ENCODE measurements around the gene RBM6. TPM values are rescaled to one million over a fixed set of nuclear protein-coding genes. Genes with fewer than 3 reads are reported as not detected.

Gene RBM6
- total RNA-seq, 1 experiment from 2014 or later: 90.7 TPM

- H2BK120ac ChIP-seq (ENCODE audit: low read depth, low read length, poor library complexity, severe bottlenecking): no peak overlapping the region
- H2BK12ac ChIP-seq (ENCODE audit: insufficient read length, low read depth, low read length): no peak overlapping the region
- no peak overlapping the region for H2AFZ ChIP-seq (ENCODE audit: low read length)
- H3K18ac ChIP-seq (ENCODE audit: insufficient read length, low read depth, low read length): no peak overlapping the region
- H2BK5ac ChIP-seq (ENCODE audit: insufficient read length, low read length): no peak overlapping the region
- H3K27me3 Mint-ChIP-seq (ENCODE audit: low read depth): no peaks in the 10 kb centered on the region
- no peak overlapping the region for H3K27ac Mint-ChIP-seq
- peaks cover 5% of the 10 kb centered on the region for H4K20me1 ChIP-seq (ENCODE audit: control insufficient read depth, insufficient read depth, insufficient read length)
- no peaks in the 10 kb centered on the region for H3K79me1 ChIP-seq (ENCODE audit: insufficient read depth, low read depth, low read length, poor library complexity, severe bottlenecking)
- H3K4me1 Mint-ChIP-seq: peaks cover 6 to 14% of the 10 kb centered on the region in 2 experiments
- no peak overlapping the region for H3K56ac ChIP-seq (ENCODE audit: insufficient read length, low read depth, low read length)
- no peak overlapping the region for H2BK15ac ChIP-seq (ENCODE audit: low read depth, low read length)
- no peak overlapping the region for H3K14ac ChIP-seq (ENCODE audit: insufficient read depth, low read length)
- no peak overlapping the region for H3K4me3 Mint-ChIP-seq
- no peaks in the 10 kb centered on the region for H3K27me3 ChIP-seq (ENCODE audit: insufficient read depth, low read length)
- H3K79me2 ChIP-seq (ENCODE audit: insufficient read depth, low read length): no peaks in the 10 kb centered on the region
- no peak for DNase-seq
- peaks cover 0 to 5% (median 3%) of the 10 kb centered on the region in 3 experiments; a peak in 3 of 7 replicates for H3K36me3 Mint-ChIP-seq (ENCODE audit: insufficient read depth in 1 of 3, low read depth in 3 of 3)
- H3K9ac ChIP-seq (ENCODE audit: extremely low read depth, insufficient read length, low read length): no peak overlapping the region
- no peak overlapping the region for H3K4me2 ChIP-seq (ENCODE audit: insufficient read depth, insufficient read length, low read length)
- H4K91ac ChIP-seq (ENCODE audit: insufficient read length, low read depth, low read length): no peak overlapping the region
- H2AK5ac ChIP-seq (ENCODE audit: insufficient read length, low read length): no peak overlapping the region
- WGBS (ENCODE audit: extremely low coverage, insufficient read length, low lambda C conversion rate): no CpG with 5 or more reads among the region's 6 CpGs
- no peak overlapping the region for H3T11ph ChIP-seq (ENCODE audit: low read length)
- no peak overlapping the region for H3K23ac ChIP-seq (ENCODE audit: insufficient read length, low read depth, low read length)
- no peaks in the 10 kb centered on the region for H3K9me3 ChIP-seq (ENCODE audit: control insufficient read depth, low read depth, low read length)
- no peak for TF ChIP-seq CTCF (conservative IDR thresholded peaks at IDR 0.05)
- H4K8ac ChIP-seq (replicated peaks; ENCODE audit: insufficient read length, low read depth, low read length): no peak overlapping the region
- H3K23me2 ChIP-seq (ENCODE audit: insufficient read length, low read depth, low read length, poor library complexity, severe bottlenecking): no peaks in the 10 kb centered on the region
- no peaks in the 10 kb centered on the region for H3K4me1 ChIP-seq (ENCODE audit: insufficient read depth, low read length)
- H3K27ac ChIP-seq (ENCODE audit: insufficient read length, low read depth, low read length): no peak overlapping the region
- H2BK20ac ChIP-seq (ENCODE audit: low read depth, low read length, poor library complexity, severe bottlenecking): no peak overlapping the region
- no peaks in the 10 kb centered on the region; a peak in 1 of 5 replicates for H3K9me3 Mint-ChIP-seq
- H3K4ac ChIP-seq (ENCODE audit: low read depth, low read length): no peak overlapping the region
- H4K5ac ChIP-seq (ENCODE audit: insufficient read length, low read depth, low read length): no peak overlapping the region
Measured at GRCh38 chr3:49898991-49899390, 41.0 kb upstream of the RBM6 start.
